ENCODE measurements around the gene IRF5. TPM values are rescaled to one million over a fixed set of nuclear protein-coding genes. Genes with fewer than 3 reads are reported as not detected.
A peak's percentile ranks its signal among the peaks of the same experiment; 100 is the strongest.

IRF5 gene
- total and polyA plus RNA-seq, 5 donors from 2014 or later, result 13.5 to 24.1 (median 19.3) TPM

- Histone ChIP-seq H3K36me3 (ENCODE audit: control insufficient read depth, insufficient read depth, low read length) (no peaks in the 10 kb centered on the region), H3K27ac (ENCODE audit: insufficient read depth, low read length, poor library complexity, severe bottlenecking) (no peak overlapping the region), H3K9me3 (ENCODE audit: control insufficient read depth in 2 of 2, low read length in 2 of 2) (no peaks in the 10 kb centered on the region), H3K4me1 (ENCODE audit: control insufficient read depth, insufficient read depth, low read length, poor library complexity, severe bottlenecking) (peaks cover 7% of the 10 kb centered on the region), H3K27me3 (ENCODE audit: control insufficient read depth, insufficient read depth, low read length) (no peaks in the 10 kb centered on the region), H3K4me3 (ENCODE audit: low read depth, low read length) (no peak overlapping the region)
- H3K9me3 Mint-ChIP-seq, result peaks cover 0 to 2% (median 0%) of the 10 kb centered on the region in 7 donors
- ATAC-seq (ENCODE audit: low read depth in 2 of 2) (no peak), DNase-seq (no peak)
- H3K36me3 Mint-ChIP-seq, result no peaks in the 10 kb centered on the region
- H3K4me3 Mint-ChIP-seq, result peak overlapping the region in 3 of 4 donors; percentile 60 to 79 (median 66)
- H3K27ac Mint-ChIP-seq, result no peak overlapping the region
- H3K4me1 Mint-ChIP-seq, result peaks cover 3 to 13% (median 5%) of the 10 kb centered on the region in 4 donors
- H3K27me3 Mint-ChIP-seq, result peaks cover 66% of the 10 kb centered on the region
Observed at GRCh38 chr7:128915841-128916642, 21.7 kb upstream of the IRF5 start.

GRCh38 chr7:128916643-128916915, 21.1 kb upstream of the IRF5 start:
- Histone ChIP-seq H3K27me3 (ENCODE audit: control insufficient read depth, insufficient read depth, low read length) (no peaks in the 10 kb centered on the region), H3K4me1 (ENCODE audit: control insufficient read depth, insufficient read depth, low read length, poor library complexity, severe bottlenecking) (peaks cover 7% of the 10 kb centered on the region), H3K36me3 (ENCODE audit: control insufficient read depth, insufficient read depth, low read length) (no peaks in the 10 kb centered on the region), H3K4me3 (ENCODE audit: low read depth, low read length) (no peak overlapping the region), H3K27ac (ENCODE audit: insufficient read depth, low read length, poor library complexity, severe bottlenecking) (no peak overlapping the region), H3K9me3 (ENCODE audit: control insufficient read depth in 2 of 2, low read length in 2 of 2) (no peaks in the 10 kb centered on the region)
- Mint-ChIP-seq H3K4me3 (peak overlapping the region in 1 of 4 donors; percentile 60), H3K36me3 (no peaks in the 10 kb centered on the region), H3K4me1 (peaks cover 3 to 13% (median 5%) of the 10 kb centered on the region in 4 donors), H3K27ac (no peak overlapping the region), H3K27me3 (peaks cover 63% of the 10 kb centered on the region), H3K9me3 (peaks cover 0 to 2% (median 0%) of the 10 kb centered on the region in 7 donors)
- ATAC-seq (ENCODE audit: low read depth in 2 of 2) (no peak), DNase-seq (no peak)

GRCh38 chr7:128917122-128917521, 20.6 kb upstream of the IRF5 start:
- H3K27me3 ChIP-seq (ENCODE audit: control insufficient read depth, insufficient read depth, low read length), result no peaks in the 10 kb centered on the region

DNA sequence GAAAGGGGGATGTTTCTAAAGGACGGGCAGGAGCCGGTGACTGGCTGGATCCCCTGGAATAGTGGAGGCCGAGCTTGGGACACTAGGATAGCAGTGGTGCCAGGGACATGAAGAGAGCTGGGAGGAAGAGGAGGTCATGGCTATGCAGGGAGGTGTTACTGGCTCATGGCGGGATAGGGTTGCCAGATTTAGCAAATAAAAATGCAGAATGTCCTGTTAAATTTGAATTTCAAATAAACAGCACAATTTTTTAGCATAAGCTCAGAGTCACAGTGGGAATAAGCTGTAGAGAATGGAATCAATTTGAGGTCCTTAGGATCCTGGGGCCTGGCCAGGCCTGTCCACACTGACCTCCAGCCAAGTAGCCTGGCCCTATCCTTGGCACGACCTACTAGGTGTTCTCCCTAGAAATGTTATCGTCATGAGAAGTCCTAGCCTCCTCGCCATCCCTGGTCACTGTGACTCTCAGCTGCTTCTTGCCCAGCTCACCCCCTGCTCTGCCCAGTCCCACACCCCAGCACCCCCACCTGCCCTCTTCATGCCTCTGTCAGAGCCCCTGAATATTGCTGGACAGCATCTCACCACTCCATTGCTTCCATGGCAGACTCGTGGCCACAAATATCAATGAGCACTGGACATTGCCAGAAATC, 19.6 kb upstream of the IRF5 start:
- Histone ChIP-seq H3K4me1 (ENCODE audit: control insufficient read depth, insufficient read depth, low read length, poor library complexity, severe bottlenecking) (peaks cover 7% of the 10 kb centered on the region), H3K36me3 (ENCODE audit: control insufficient read depth, insufficient read depth, low read length) (no peaks in the 10 kb centered on the region), H3K27ac (ENCODE audit: insufficient read depth, low read length, poor library complexity, severe bottlenecking) (no peak overlapping the region), H3K27me3 (ENCODE audit: control insufficient read depth, insufficient read depth, low read length) (no peaks in the 10 kb centered on the region), H3K9me3 (ENCODE audit: control insufficient read depth in 2 of 2, low read length in 2 of 2) (no peaks in the 10 kb centered on the region), H3K4me3 (ENCODE audit: low read depth, low read length) (no peak overlapping the region)
- H3K4me3 Mint-ChIP-seq, result no peak overlapping the region
- no peak for ATAC-seq (ENCODE audit: low read depth in 2 of 2)
- peaks cover 59% of the 10 kb centered on the region for H3K27me3 Mint-ChIP-seq
- no peak for DNase-seq
- no peak overlapping the region for H3K27ac Mint-ChIP-seq
- no peaks in the 10 kb centered on the region for H3K36me3 Mint-ChIP-seq
- H3K9me3 Mint-ChIP-seq, result peaks cover 0 to 2% (median 0%) of the 10 kb centered on the region in 7 donors
- H3K4me1 Mint-ChIP-seq, result peaks cover 3 to 13% (median 5%) of the 10 kb centered on the region in 4 donors

More at GRCh38 chr7:128917122-128917521, 20.6 kb upstream of the IRF5 start:
- Histone ChIP-seq H3K36me3 (ENCODE audit: control insufficient read depth, insufficient read depth, low read length) (no peaks in the 10 kb centered on the region), H3K4me3 (ENCODE audit: low read depth, low read length) (no peak overlapping the region), H3K9me3 (ENCODE audit: control insufficient read depth in 2 of 2, low read length in 2 of 2) (no peaks in the 10 kb centered on the region), H3K27ac (ENCODE audit: insufficient read depth, low read length, poor library complexity, severe bottlenecking) (no peak overlapping the region), H3K4me1 (ENCODE audit: control insufficient read depth, insufficient read depth, low read length, poor library complexity, severe bottlenecking) (peaks cover 7% of the 10 kb centered on the region)
- Mint-ChIP-seq H3K4me1 (peaks cover 3 to 13% (median 5%) of the 10 kb centered on the region in 4 donors), H3K9me3 (peaks cover 0 to 2% (median 0%) of the 10 kb centered on the region in 7 donors), H3K4me3 (no peak overlapping the region), H3K27me3 (peaks cover 63% of the 10 kb centered on the region), H3K27ac (no peak overlapping the region), H3K36me3 (no peaks in the 10 kb centered on the region)
- ATAC-seq (ENCODE audit: low read depth in 2 of 2), result no peak
- no peak for DNase-seq

DNA sequence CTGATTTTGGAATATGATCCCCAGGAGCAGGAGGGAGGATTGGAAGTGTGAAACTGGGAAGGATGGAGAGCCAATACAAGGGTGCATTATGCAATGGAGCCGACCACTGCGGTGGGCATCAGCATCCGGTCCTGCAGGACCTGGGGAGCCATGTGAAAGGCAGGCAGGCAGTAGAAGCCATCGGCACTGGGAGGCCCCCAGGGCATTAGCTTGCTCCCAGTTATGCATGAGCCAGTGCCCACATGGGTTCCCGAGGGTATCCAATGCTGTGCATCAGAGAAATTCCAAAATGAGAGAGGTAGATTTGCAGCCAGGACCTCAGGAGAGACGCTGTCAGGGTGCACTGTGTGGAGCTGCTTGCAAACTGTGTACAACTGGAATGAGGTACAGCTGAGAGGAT, 18.5 kb upstream of the IRF5 start:
- H3K9me3 ChIP-seq (ENCODE audit: control insufficient read depth in 2 of 2, low read length in 2 of 2), result no peaks in the 10 kb centered on the region
- peaks cover 7% of the 10 kb centered on the region for H3K4me1 ChIP-seq (ENCODE audit: control insufficient read depth, insufficient read depth, low read length, poor library complexity, severe bottlenecking)
- H3K9me3 Mint-ChIP-seq, result peaks cover 0 to 2% (median 0%) of the 10 kb centered on the region in 7 donors
- H3K27ac Mint-ChIP-seq, result no peak overlapping the region
- H3K4me3 ChIP-seq (ENCODE audit: low read depth, low read length), result no peak overlapping the region
- H3K4me3 Mint-ChIP-seq, result no peak overlapping the region
- ATAC-seq (ENCODE audit: low read depth in 2 of 2) (no peak), DNase-seq (no peak)
- peaks cover 3 to 11% (median 5%) of the 10 kb centered on the region in 4 donors for H3K4me1 Mint-ChIP-seq
- no peaks in the 10 kb centered on the region for H3K36me3 ChIP-seq (ENCODE audit: control insufficient read depth, insufficient read depth, low read length)
- H3K36me3 Mint-ChIP-seq, result no peaks in the 10 kb centered on the region
- no peaks in the 10 kb centered on the region for H3K27me3 ChIP-seq (ENCODE audit: control insufficient read depth, insufficient read depth, low read length)
- H3K27me3 Mint-ChIP-seq, result peaks cover 59% of the 10 kb centered on the region
- H3K27ac ChIP-seq (ENCODE audit: insufficient read depth, low read length, poor library complexity, severe bottlenecking), result no peak overlapping the region

GRCh38 chr7:128919881-128920799, 17.6 kb upstream of the IRF5 start:
- Mint-ChIP-seq H3K9me3 (peaks cover 0 to 2% (median 0%) of the 10 kb centered on the region in 7 donors), H3K27ac (no peak overlapping the region), H3K4me1 (peaks cover 3 to 5% (median 5%) of the 10 kb centered on the region in 4 donors), H3K27me3 (peaks cover 61% of the 10 kb centered on the region), H3K4me3 (no peak overlapping the region), H3K36me3 (no peaks in the 10 kb centered on the region)
- H3K9me3 ChIP-seq (ENCODE audit: control insufficient read depth in 2 of 2, low read length in 2 of 2), result no peaks in the 10 kb centered on the region
- no peaks in the 10 kb centered on the region for H3K36me3 ChIP-seq (ENCODE audit: control insufficient read depth, insufficient read depth, low read length)
- DNase-seq, result no peak
- H3K27ac ChIP-seq (ENCODE audit: insufficient read depth, low read length, poor library complexity, severe bottlenecking), result no peak overlapping the region
- no peak for ATAC-seq (ENCODE audit: low read depth in 2 of 2)
- H3K4me1 ChIP-seq (ENCODE audit: control insufficient read depth, insufficient read depth, low read length, poor library complexity, severe bottlenecking), result peaks cover 4% of the 10 kb centered on the region
- H3K27me3 ChIP-seq (ENCODE audit: control insufficient read depth, insufficient read depth, low read length), result peaks cover 2% of the 10 kb centered on the region
- H3K4me3 ChIP-seq (ENCODE audit: low read depth, low read length), result no peak overlapping the region

GRCh38 chr7:128920913-128921582, 16.7 kb upstream of the IRF5 start:
- H3K4me3 Mint-ChIP-seq, result no peak overlapping the region
- peaks cover 2% of the 10 kb centered on the region for H3K27me3 ChIP-seq (ENCODE audit: control insufficient read depth, insufficient read depth, low read length)
- DNase-seq (no peak), ATAC-seq (ENCODE audit: low read depth in 2 of 2) (no peak)
- H3K4me1 ChIP-seq (ENCODE audit: control insufficient read depth, insufficient read depth, low read length, poor library complexity, severe bottlenecking), result no peaks in the 10 kb centered on the region
- peaks cover 55% of the 10 kb centered on the region for H3K27me3 Mint-ChIP-seq
- peaks cover 0 to 2% (median 0%) of the 10 kb centered on the region in 7 donors for H3K9me3 Mint-ChIP-seq
- H3K4me1 Mint-ChIP-seq, result no peaks in the 10 kb centered on the region
- no peak overlapping the region for H3K4me3 ChIP-seq (ENCODE audit: low read depth, low read length)
- H3K36me3 Mint-ChIP-seq, result no peaks in the 10 kb centered on the region
- no peaks in the 10 kb centered on the region for H3K36me3 ChIP-seq (ENCODE audit: control insufficient read depth, insufficient read depth, low read length)
- no peaks in the 10 kb centered on the region for H3K9me3 ChIP-seq (ENCODE audit: control insufficient read depth in 2 of 2, low read length in 2 of 2)
- no peak overlapping the region for H3K27ac Mint-ChIP-seq
- H3K27ac ChIP-seq (ENCODE audit: insufficient read depth, low read length, poor library complexity, severe bottlenecking), result no peak overlapping the region

Measured in CD4-positive, CD25-positive, alpha-beta regulatory T cell (primary cell).